Right lobe of liver (tissue), 4 donors: ENCODE results near the gene PPP4R3C.

Experiments used
- CTCF ChIP-seq, 4 donors: fragments of 200-600 bp in 3 of 4; fragments of 450-650 bp in 1 of 4; IDR thresholded peaks; one replicate each; pipeline versions ENCODE4 v1.5.1 to v1.8.0; 2016 to 2022; ENCODE audit warnings: antibody characterized with exemption in 4 of 4, mild to moderate bottlenecking in 2 of 4
- POLR2A ChIP-seq: fragments of 450-650 bp; IDR thresholded peaks from one replicate; pipeline ENCODE4 v1.6.1; 2017; ENCODE audit warnings: antibody characterized with exemption, mild to moderate bottlenecking
- donor health status: DM: no; HTN: no; CAD: no.
- donor health status: DM: no; HTN: no; CAD: no.
- donor health status: DM: no; HTN: yes; CAD: no.

GRCh38 chrX:27466051-27466450, 2.9 kb upstream of the PPP4R3C start:
- TF ChIP-seq CTCF (IDR thresholded peaks at IDR 0.05) (no peak), POLR2A (no peak)
